HG02588 (cell line): Measurements from ENCODE around the gene MPC1.
"Not testable (repeated sequence)": the region's sequence is repeated elsewhere in the genome, so short reads cannot be mapped to it uniquely, and the experiment has no call there.

Source experiments
- ATAC-seq: cut with Tn5 transposase; IDR thresholded peaks from one replicate; pipeline ENCODE4 v1.9.1; 2021; ENCODE audit warnings: mild to moderate bottlenecking, moderate library complexity; ENCODE audit not compliant: unreplicated experiment

The MPC1 gene

GRCh38 chr6:166382500-166382932 is 224 bp downstream of the MPC1 start:
- ATAC-seq, result no peak

- peak; percentile 41 for ATAC-seq
Observed at GRCh38 chr6:166381733-166382499, 824 bp downstream of the MPC1 start.

- ATAC-seq, result no peak
Observed at GRCh38 chr6:166381381-166381732, 1.4 kb downstream of the MPC1 start.

- ATAC-seq, result no peak
Observed at GRCh38 chr6:166379800-166380199, 2.9 kb downstream of the MPC1 start.

GRCh38 chr6:166379103-166379586 is 3.6 kb downstream of the MPC1 start:
- no peak for ATAC-seq

GRCh38 chr6:166377721-166378120 is 5.0 kb downstream of the MPC1 start:
- no peak for ATAC-seq

DNA sequence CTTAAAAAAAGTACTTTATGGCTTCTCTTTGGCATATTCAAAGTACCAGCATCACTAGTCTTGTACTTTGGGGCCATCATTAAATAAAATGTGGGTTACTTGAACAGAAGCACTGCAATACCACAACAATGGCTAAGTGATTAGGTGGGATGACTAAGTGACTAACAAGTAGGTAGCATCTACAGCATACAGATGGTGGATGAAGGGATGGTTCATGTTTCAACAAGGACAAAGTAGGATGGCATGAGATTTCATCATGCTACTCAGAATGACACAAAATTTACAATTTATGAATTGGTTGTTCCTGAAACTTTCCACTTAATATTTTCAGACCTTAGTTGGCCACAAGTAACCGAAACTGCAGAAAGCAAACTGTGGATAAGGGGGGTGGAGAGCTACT is 7.7 kb downstream of the MPC1 start:
- ATAC-seq, result no peak

DNA sequence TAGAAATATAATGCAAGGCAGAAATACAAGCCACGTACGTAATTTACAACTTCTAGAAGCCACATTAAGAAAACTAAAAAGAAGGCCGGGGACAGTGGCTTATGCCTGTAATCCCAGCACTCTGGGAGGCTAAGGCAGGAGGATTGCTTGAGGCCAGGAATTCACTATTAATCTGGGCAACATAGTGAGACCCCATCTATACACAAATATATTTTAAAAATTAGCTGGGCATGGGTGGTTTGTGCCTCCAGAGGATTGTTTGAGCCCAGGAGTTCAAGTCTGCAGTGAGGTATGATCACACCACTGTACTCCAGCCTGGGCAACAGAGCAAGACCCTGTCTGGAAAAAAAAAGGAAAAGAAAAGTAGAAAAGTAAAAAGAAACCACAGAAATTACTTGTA is 12.3 kb downstream of the MPC1 start:
- ATAC-seq, result no peak

DNA sequence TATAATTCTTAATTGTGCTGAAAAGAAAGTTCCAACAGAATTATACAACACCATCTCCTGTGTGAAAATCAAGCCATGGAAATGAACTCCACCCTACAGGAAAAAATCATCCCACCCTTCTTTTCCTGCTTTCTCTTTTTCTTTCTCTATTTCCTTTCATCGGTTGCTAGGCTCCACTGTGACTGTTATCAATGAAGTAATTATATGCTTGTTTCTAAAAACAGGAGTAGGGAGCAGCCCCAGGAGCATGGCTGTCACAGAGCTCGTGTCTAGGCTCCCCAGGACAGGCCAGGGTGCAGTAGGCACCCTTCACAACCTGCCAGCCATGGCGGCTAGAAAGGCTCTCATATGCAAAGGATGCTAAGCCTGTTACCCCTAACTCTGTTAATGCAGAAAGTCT is 13.0 kb downstream of the MPC1 start:
- ATAC-seq, result no peak

GRCh38 chr6:166366921-166367320 is 15.8 kb downstream of the MPC1 start:
- no peak for ATAC-seq

DNA sequence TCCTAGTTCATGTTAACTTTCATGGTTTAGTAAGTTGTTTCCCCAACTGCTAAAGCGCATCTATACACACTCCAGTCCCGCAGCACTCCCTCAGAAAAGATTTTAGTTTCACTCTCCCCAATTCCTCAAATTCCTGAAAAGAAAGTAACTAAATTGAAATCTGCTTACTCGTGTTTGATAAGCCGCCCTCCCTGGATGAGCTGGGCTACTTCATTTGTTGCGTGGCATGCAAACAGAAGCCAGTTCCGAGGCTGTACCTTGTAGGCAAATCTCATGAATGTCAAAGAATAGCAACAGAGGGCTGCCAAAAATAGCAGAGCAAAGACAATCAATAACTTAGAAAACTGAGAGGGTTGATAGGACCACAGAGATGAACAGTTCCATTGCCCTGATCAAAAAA is 16.9 kb downstream of the MPC1 start:
- ATAC-seq, result no peak

DNA sequence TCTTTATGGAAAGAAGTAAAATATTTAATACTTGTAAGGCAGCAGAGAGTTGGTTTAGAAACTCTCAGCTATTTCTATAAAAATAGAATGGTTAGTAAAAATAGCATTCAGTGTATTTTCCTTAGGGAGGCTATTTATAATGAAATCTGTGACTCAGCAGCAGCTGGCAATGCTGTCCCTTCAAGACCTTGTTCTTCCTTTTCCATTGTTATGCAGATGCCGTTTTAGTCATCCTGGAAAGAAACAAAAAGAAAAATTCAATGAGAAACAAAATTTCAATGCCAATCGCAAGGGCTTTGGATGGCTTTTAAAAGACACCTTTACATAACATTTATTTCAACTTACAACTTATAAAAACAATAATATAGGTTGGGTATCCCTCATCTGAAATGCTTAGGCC is 17.5 kb downstream of the MPC1 start:
- no peak for ATAC-seq

DNA sequence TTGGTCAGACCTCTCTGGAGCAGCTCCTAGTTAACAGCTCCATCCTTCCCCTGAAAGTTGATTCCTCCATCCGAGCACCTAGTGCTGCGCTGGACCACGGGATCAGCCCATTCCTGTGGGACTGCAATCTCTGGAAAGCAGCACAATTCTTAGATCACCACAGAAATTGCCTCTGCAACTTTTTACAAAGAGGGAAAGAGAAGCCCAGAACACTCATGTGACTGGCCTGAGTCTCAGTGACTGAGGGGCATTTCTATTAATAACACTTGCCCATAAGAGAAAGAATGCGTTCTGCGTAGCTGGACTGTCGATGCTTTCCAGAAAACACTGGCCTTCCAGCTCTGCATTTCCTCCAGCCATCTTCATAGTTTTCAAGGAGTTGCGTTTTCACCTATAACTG is 18.3 kb downstream of the MPC1 start:
- ATAC-seq, result no peak

DNA sequence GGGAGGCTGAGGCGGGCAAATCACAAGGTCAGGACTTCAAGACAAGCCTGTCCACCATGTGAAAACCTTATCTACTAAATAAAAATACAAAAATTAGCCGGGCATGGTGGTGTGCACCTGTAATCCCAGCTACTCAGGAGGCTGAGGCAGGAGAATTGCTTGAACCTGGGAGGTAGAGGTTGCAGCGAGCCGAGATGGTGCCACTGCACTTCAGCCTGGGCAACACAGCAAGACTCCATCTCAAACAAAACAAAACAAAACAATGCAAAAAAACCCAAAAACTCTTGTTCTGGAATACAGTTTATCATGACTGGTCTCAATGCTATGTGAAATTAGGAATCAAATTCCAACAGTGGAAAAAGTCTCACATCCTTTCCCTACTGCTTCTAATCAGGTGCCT is 20.3 kb downstream of the MPC1 start:
- ATAC-seq, result not testable (repeated sequence)

DNA sequence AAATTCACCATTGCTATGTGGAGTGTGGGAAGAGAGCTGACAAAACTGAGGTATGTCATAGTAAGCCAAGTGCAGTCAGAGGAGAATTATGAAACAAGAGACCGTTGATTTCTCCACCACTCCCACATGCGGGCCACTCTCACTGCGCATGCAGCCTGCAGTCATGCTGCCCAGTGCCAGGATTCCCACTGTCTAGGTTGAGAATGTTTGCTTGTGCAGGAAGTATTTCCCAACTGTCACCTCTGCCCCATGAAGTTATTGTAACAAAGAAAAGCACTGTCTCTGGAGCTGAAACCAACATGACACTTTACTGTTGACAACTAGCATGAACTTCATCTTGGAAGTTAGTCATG is 21.7 kb downstream of the MPC1 start:
- no peak for ATAC-seq

DNA sequence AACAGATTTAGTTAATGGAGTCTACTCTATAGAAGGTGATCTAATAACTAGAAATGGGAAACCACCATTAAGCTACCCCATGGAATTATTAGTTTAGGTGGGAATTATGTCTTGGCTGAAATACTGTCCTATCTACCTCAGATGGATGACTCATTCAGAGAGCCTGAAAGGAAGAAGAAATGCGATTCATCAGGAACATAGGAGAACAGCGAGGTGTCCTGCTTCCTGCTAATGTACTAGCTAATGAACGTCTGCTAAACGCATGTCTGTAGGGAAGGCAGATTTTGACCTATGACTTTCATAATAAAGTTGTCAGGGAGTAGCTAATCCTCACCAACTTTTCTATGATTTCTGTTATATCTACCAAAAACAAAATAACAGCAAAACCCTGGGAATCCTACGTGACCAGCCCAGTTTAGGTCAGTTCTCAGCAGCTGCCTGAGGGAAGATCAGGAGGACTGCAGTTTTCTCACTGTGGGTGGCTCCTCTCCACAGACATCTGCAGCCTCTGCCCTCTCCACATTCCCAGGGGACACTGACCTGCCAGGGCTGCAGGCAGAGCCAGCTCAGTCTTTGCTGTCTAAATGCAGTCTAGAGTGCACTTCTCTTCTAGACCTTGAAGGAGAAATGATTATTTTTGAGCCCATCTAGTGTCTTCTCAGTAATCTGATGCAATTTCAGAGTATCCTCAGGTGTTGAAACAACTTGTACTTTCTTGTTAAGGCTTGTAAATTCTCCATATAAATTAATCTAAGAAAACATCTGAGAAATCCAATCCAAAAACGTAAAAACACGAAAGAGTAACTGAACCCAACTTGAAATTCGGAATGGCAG is 22.3 kb downstream of the MPC1 start:
- no peak for ATAC-seq

GRCh38 chr6:166355552-166355951 is 27.2 kb downstream of the MPC1 start:
- no peak for ATAC-seq

DNA sequence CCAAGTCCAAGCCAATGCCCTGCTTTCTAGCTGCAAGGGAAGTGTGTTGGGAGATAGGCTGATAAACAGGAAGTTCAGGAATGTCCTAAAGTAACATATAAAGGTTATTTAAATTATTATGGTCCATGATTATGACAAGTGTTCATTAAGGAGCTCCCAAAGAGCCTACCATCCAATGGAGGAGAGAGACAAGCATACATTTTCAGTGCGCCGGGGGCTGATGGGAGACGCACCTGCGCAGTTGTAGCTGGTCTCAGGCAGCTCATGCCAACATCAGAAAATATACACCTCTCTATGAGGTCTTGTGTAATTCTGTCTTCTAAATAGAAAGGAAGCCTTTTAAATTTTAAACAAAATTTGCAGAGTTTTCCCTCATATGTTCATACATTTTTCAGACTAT is 27.8 kb downstream of the MPC1 start:
- no peak for ATAC-seq

GRCh38 chr6:166354143-166354542 is 28.6 kb downstream of the MPC1 start:
- ATAC-seq, result no peak

- ATAC-seq, result no peak
Observed at GRCh38 chr6:166353507-166353906, 29.2 kb downstream of the MPC1 start.

DNA sequence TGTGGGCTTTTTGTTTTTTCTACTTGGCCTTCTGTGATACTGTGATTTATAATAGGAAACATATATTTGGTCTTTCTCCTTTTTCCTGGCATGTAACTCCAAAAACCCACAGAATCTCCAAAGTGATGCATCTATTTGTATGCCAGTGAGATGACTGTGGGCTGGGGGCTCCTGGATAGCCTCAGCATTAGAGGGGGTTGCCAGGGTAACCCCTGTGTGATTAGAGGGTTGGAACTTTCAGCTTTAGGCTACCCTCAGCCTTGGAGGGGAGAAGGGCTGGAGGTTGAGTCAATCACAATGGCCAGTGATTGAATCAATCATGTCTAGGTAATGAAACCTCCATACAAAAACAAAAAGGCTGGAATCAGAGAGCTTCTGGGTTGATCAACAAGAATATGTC is 29.8 kb downstream of the MPC1 start:
- ATAC-seq, result no peak

- ATAC-seq, result peak; percentile 95
Observed at GRCh38 chr6:166351715-166352285, 30.9 kb downstream of the MPC1 start.
